Choroid plexus epithelial cell (primary cell): ENCODE measurements around the gene TARS3.

Experiments used
- DNase-seq: peaks from one replicate; pipeline ENCODE4 v3.0.0-alpha.2; 2010; ENCODE audit warnings: low read depth
- H3K4me3 ChIP-seq: 2 replicates; pipeline ENCODE4 v1.5.1; 2011; ENCODE audit warnings: low read depth, mild to moderate bottlenecking, control low read depth, low read length, moderate library complexity
- TF ChIP-seq, protein P1 (sequence below): conservative IDR thresholded peaks from 2 replicates; pipeline ENCODE4 v1.5.1; 2011; ENCODE audit warnings: low read depth, mild to moderate bottlenecking, control low read depth, inconsistent platforms, low read length, moderate library complexity

TARS3 gene

DNA sequence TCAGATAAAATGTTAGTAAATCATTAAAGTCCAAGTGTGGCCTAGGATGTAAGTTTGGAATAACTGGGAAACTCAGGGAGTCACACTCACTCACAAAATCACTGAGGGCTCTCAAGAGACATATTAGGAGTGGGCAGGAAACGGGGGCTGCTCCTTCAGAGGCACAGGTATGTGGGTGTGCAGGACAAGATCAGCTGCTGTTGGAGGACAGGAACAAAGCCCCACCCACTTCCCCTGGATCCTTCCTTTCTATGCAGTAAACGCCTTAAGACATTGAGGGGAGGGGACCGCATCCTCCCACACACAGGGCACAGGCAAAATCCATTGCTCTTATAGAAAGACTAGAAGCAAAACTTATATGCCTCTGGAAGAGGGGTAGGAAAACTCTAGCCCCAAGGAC, 102.3 kb downstream of the TARS3 start:
- TF ChIP-seq, protein P1, sequence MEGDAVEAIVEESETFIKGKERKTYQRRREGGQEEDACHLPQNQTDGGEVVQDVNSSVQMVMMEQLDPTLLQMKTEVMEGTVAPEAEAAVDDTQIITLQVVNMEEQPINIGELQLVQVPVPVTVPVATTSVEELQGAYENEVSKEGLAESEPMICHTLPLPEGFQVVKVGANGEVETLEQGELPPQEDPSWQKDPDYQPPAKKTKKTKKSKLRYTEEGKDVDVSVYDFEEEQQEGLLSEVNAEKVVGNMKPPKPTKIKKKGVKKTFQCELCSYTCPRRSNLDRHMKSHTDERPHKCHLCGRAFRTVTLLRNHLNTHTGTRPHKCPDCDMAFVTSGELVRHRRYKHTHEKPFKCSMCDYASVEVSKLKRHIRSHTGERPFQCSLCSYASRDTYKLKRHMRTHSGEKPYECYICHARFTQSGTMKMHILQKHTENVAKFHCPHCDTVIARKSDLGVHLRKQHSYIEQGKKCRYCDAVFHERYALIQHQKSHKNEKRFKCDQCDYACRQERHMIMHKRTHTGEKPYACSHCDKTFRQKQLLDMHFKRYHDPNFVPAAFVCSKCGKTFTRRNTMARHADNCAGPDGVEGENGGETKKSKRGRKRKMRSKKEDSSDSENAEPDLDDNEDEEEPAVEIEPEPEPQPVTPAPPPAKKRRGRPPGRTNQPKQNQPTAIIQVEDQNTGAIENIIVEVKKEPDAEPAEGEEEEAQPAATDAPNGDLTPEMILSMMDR: no peak
- no peak for DNase-seq
- no peak overlapping the region for H3K4me3 ChIP-seq

DNA sequence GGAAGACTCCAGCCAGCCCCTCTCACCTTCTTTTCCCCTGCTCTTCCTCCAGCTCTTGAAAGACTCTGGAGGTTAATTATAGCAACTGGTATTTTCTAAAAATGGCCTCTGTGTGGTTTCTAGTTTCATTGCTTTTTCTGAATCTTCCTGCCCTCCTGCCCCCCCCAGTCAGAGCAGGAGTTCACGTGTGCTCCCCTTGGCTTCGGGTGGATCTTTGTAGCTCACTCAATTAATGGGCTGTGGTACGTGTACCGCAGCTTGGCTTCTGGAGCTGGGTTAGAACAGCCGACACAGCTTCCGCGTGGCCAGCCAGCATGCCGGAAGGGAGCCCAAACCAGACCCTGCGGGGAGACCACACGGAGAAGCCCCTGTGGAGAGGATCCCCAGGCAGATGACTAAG, 103.6 kb downstream of the TARS3 start:
- TF ChIP-seq, protein P1: no peak
- no peak overlapping the region for H3K4me3 ChIP-seq

DNA sequence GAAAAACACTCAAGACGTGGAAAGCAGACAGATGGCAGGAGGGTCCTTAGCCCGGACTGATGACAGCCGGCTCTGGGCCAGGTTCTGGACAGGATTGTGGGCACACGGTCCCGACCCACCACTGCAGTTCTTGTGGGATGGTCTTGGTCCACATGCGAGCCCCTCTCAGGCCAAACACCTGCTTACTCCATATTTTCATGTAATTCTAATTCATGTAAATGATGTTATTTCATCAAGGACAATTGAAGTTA, 104.7 kb downstream of the TARS3 start:
- TF ChIP-seq, protein P1: no peak
- DNase-seq: no peak
- H3K4me3 ChIP-seq: no peak overlapping the region

More for the DNA sequence above, 103.6 kb downstream of the TARS3 start:
- DNase-seq: no peak

DNA sequence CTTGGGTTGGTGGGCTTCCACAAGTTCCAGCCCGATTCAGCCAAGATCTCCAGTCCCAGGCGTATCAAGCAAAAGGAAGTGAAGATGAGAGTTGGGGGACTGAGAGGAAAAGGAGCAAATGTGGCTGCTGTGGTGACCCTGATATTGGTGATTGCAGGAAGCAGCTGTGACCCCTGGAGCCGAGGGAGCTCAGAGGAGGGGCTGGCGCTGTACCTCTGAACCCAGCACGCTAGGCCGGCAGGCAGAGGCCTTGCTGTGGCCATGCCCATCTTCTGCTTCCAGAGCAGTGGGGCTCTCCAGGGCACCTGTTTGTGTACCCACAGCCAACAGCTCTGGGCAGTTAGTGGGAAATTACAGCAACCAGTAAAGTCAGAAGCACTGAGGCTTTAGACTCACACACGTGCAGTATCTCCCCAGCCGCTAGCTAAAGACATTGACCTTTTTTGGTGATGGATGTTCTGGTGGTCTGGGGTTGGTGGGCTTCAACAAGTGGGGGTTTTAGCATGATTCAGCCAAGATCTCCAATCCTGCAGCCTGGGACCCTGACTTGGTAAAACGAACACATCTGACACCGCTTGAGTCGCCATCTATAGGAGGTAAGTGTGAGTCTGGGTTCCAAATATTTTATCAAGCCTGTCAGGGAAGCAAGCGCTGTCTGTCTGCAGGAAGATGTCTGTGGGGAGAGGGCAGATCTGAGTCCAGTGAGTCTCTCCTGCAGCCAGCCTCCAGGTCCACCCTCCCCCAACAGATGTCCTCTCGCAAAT, 105.2 kb downstream of the TARS3 start:
- TF ChIP-seq, protein P1: no peak
- no peak for DNase-seq
- H3K4me3 ChIP-seq: no peak overlapping the region

DNA sequence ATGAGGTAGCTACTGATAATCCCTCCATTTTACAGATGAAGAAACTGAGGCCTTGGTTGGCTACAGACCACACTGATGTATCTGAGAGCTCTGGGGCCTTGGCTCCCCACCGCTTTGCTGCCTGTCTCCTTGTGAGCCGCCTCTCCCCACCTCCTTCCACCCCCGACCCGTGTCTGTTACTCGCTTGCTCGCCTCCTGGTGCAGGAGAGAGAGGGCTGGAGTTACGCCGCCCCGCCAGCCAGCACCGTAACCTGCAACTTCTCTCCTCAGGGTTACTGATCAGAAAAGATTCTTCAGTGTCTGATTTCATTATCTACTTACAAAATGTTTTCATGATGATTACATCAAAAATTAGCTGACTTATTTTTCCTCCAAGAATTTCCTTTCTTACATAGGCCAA, 106.2 kb downstream of the TARS3 start:
- H3K4me3 ChIP-seq: no peak overlapping the region
- DNase-seq: no peak
- TF ChIP-seq, protein P1: no peak

DNA sequence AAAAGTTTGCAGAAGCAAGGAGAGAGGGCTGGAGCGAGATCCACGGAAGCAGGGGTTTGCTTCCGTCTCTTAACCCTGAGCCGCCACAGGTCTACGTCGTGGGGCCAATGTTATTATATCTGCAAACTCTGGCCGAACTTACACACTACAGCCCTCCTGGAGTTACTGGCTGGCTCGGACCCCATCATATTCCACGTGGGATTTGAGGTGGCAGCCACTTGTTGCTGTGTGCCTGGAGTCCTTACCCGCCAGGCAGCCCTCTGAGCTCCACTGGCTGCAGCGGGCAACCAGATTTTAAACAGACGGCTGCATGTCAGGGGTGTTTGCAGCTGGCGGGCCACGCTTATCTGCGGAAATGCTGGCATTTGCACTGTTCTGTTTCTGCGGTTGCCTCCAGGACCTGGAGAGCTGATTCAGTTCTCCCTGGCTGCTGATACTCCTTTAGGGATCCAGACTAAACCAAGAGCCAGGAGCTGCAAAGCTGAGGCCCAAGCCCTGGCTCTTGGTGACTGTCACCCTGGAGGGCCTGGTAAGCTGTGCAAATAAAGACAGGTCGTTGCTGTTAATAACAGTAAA, 106.8 kb downstream of the TARS3 start:
- TF ChIP-seq, protein P1: no peak
- DNase-seq: peak; percentile 37
- no peak overlapping the region for H3K4me3 ChIP-seq
